ENCODE measurements around the gene C12orf42.

C12orf42 gene

DNA sequence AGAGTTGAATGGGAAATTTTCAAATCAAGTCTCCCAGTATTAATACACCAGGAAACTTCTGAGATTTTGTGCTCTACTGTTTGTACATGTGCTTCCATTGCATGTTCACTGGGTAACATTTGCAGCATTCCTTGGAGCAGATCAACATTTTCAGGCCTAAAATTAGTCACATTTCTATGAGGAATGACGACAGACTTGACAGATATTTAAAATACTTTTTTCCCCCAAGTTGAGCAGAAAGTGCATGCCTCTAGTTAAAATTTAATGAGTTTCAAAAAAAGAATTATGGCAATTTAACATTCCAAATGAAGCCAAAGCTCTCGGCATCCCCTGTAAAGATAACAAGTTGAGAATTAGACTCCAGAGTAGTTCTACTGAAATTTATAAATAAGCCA, 72.3 kb downstream of the C12orf42 start:
- no peak for DNase-seq

DNA sequence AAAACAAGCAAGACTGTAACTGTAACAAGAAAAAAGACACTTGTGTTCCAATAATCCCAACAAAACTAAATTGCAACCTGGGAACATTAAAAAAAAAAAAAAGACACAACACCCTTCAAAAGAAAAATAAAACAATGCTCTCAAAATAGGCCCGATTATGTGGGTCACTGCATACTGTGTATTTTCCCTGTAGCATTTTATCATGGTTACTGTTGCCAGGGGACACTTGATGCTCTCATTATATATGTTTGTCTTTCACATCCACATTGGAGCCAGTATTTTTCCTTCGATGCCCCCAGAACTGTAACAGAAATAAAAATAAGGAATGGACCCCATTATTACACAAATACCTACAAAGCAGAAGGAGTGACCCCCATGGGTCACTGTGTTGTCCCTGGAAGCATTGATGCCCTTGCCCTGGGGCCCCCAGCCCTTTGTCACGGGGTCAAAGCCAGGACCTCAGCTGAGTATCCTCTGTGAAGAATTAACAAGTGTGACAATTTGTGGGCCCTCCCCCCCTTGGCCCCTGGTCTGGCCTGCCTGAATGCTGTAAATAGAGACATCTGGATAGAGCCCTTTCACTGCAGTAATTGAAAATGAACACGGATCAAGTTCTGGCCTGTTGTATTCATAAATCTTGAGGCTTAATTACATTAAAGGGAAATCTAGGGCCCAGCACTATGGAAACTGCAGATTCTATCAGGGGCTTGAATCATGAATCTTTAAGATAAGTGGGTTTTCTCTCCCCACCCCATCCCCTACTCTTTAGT, 72.8 kb downstream of the C12orf42 start:
- no peak for DNase-seq

DNA sequence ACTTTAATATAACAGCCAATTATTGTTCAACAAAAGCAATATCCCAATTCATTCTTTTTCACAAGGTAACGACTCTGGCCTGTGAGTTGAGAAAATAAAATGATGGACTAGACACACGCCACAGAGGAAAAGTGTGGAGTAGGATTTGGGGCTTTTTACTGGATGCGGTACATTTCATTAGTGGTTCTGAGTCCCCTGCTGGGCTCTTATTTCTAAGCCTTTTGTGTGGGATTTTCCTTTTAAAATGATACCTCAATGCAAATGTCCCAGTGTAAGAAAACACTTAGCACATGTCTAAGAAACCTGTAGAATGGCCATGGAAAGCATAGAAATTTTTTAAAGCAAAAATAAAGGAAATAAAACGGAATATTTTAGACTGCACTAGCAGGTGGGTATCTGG, 73.4 kb downstream of the C12orf42 start:
- no peak for DNase-seq

DNA sequence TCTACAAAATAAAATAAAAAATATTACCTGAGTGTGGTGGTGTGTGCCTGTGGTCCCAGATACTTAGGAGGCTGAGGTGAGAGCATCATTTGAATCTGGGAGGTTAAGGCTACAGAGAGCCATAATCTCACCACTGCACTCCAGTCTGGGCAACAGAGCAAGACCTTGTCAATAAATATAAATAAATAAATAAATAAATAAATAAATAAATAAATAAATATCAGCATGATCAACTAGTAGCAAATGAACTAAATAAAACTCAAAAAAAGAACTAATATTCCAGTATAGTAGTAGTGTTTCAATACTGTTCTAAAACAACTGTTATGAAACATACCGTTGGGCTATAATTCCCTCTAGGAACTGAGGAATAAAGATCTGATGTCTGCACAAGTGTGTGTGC, 74.4 kb downstream of the C12orf42 start:
- DNase-seq = no peak

DNA sequence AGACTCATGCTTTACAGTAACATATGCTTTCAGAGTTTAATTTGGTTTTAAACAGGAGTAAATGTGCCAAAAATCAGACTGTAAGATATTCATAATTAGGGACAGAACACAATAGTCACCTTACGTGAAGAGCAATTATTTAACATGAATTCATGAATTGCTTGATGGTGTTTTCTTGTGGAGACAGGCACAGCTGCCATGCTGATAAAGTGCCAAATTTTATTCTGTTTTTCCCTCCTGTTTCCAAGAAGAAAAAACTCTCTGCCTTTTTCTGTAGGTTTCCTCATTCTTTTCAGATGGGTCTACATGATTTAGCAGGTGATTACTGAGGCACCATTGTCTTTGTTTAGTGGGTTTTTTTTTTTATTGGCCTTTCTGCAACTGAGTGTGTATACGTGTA, 80.1 kb downstream of the C12orf42 start:
- DNase-seq = no peak

DNA sequence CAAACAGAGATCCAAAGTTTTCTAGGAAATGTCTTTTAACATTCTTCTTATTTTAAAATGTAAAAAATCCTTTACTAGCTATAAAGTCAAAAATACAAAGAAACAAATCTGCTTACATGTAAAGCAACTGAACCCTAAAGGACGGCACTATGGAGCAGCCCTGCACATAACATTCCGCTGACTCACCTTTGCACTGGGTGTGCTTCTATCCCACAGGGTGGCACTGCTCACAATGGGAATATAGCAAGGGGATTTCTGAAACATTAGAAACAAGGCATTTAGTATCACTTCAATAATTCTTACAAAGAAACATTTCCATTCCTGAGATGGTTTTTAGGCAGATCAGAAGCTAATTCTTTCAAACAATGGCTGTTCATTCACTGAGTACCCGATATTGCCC, 94.3 kb downstream of the C12orf42 start:
- no peak for DNase-seq

DNA sequence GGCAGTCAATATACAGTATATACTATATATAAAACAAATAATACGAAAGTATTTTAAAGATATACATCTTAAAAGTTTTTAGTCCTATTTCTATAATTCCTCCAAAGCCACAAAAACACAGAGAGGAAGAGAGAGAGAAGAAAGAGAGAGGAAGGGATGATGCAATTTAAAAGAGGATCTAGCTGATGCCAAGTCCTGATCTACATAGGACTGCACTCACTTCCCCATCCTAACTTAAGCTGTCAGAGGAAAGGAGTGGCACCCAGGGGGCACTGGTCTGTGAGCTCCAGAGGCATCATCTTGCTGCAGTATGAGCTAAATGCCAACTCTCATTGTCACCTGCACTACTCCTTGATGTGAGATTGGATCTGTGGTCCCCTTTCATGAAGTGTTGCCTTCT, 95.8 kb downstream of the C12orf42 start:
- peak; percentile 13 to 48 (median 43) for DNase-seq

DNA sequence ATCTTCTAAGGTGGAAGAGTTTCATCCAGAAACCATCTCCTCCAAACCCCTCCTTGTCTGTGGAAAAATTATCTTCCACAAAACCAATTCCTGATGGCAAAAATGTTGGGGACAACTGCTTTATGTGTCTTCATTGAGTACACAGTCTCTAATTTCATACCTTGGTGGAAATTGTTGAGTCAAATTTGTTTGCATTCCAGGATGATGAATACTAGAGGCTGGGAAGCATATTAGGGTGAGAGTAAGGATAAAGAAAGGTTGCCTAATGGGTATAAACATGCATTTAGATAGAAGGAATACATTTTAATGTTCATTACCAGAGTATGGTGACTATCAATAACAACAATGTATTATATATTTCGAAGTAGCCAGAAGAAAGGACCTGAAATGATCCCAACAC, 98.2 kb downstream of the C12orf42 start:
- DNase-seq = no peak

DNA sequence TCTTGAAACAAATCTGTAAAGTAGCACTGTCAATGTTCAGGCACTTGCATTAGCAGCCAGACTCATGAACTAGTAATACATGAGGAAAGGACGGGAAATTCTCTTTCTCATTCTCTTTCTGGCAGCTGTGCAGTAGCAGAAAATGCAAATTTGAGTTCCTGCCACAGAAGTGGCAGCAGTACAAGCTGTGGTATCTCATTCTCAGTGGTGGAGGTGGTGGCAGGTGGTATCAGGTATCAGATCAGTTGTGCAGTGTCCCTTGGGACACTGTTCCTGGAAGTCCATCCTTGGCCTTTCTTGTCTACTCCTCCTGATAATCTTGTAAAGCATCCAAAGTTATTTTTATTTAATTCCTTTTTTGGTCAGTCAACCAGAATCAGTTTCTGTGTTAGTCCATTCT, 103.0 kb downstream of the C12orf42 start:
- DNase-seq = no peak

DNA sequence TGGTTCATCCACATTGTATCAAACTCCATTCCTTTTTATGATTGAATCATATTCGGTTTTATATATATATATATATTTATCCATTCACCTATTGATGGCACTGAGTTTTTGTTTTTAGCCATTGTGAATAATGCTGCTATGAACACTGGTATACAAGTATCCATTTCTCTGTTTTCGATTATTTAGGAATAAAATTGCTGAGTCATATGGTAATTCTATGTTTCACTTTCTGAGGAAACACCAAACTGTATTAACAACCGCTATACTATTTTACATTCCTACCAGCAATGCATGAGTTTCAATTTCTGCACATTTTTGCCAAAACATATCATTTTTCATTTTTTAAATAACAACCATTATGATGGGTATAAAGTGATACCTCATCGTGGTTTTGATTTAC, 104.7 kb downstream of the C12orf42 start:
- no peak for DNase-seq

DNA sequence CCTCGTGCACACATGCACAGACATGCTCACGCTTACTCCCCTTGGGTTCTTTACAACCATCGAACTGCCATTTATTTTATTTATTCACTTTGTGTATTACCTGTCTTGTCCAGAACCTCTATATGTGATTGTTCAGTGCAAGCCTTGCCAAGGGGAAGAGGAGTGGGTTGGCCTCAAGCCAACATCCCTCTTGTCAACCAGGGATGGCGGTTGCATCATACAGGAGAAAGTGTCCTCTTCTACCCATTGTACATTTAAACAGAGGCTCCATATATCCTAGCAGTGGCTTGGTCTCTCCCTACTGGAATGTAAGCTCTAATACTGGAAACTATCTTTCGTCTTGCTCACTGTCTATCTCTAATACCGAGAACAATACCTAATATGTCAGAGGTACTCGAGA, 108.4 kb downstream of the C12orf42 start:
- no peak for DNase-seq

DNA sequence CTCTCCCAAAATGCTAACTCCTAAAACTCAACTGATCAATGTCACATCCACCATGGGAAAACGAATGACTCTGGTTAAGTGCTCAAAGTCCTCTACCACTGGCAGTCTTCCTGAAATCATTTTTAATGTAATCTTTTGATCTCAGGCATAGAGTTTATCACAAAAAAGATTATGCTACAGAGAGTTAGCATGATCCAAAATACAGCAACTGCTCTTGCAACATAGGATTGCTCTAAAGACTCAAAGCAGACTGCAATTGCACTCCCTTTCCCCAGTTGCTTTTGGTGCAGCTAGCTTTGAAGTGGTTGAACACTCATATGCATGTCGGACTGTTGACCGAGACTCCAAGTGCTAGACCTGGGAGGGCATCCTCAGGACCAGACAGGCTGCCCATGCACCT, 109.3 kb downstream of the C12orf42 start:
- no peak for DNase-seq

DNA sequence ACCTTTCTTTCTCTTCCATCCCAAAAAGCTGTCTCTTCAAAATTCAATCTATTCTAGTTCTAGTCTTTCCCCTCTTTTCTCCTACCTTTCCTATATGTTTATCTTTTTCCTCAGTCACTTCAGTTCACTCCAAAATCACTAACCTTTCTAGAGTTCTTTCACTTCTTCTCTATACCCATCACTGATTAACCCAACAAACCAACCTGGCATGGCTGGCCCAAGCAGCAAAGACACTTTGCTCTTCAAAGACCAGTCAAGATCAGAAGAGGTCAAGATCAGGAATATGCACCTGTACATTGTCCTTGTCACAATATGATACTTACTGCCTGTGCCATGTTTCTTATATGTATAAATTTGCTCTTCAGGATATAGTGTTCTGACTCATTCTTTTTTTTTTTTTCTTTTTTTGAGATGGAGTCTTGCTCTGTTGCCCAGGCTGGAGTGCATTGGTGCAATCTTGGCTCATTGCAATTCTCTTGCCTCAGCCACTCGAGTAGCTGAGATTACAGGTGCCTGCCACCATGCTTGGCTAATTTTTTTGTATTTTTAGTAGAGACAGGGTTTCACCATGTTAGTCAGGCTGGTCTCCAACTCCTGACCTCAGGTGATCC, 112.9 kb downstream of the C12orf42 start:
- DNase-seq = no peak

DNA sequence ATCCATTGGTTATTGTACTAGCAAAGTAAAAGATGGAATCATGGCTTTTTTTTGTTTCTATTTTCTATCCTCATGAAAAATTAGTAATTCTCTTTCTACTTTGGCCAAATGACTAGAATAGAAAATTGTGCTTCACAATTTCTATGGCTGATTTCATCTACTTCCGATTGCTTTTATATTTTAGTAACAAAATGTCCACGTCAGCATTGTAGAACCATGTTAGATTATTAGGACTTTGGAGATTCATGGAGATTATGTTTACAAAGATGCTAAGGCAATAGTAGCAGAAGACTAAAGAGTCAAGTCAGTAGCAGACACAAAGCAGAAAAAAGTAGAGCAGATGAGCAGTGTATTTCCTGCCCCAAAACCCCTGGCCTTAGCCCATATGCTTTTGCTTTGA, 113.6 kb downstream of the C12orf42 start:
- DNase-seq = no peak

DNA sequence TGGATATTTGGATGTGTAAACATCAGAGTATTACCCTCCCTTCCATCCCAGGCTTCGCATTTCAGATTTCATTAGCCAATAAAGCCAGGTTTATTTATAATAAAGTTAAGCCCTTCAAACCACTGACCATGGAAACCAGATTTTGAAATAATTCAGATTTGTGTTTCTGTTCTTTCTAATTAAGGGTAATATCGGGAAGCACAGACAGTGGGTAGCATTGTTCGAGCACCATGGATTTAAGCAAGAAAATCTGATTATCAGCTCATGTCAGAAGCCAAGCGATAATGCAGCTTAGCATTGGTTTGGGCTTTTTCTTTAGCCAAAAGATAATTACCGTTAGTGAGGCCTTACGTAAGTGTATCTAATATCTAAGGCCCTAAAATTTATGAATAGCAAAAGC, 116.1 kb downstream of the C12orf42 start:
- DNase-seq = no peak

DNA sequence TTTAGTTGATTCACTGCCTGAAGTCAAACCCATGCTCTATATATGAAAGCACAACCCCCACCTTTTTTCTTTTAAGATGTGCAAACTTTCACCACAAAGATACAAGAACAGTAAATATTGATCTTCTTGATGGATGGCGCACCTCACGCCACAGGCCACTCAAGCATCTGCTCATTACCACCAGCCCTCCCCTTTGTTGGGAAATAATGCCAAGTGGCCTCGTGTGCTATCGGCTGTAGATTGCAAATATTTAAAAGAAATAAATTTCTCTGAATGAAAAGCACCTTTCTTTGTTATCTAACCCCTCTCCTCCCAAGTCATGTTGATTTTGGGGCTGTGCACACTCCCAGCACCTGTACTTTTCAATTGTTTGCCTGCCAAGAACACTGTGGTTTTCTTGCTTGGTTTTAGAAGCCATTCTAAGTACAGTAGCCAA, 122.7 kb downstream of the C12orf42 start:
- no peak for DNase-seq

DNA sequence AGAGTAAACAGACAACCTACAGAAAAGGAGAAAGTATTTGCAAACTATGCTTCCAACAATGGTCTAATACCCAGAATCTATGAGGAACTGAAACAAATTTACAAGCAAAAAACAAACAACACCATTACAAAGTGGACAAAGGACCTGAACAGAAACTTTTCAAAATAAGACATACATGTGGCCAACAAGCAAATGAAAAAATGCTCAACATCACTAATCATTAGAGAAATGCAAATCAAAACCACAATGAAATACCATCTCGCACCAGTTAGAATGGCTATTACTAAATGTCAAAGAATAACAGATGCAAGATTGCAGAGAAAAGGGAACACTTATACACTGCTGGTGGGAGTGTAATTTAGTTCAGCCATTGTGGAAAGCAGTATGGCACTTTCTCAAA, 125.8 kb downstream of the C12orf42 start:
- DNase-seq = no peak

DNA sequence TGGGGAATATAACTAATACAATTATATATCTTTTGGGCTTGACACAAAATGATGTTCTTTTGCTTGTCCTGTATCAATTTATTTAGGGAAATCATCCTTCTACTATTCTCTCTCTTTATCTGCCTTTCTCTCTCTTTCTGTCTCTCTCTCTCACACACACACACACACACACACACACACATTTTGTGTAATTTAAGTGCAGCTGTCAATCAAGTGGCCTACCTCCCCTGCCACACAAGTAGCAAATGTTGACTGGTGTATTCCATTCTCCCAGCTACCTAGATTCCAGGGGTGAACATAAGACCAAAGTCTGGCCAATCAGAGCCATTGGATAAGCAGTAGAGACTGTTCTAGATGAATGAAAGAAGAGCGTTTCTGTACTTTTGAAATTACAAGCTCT, 127.6 kb downstream of the C12orf42 start:
- DNase-seq = no peak

DNA sequence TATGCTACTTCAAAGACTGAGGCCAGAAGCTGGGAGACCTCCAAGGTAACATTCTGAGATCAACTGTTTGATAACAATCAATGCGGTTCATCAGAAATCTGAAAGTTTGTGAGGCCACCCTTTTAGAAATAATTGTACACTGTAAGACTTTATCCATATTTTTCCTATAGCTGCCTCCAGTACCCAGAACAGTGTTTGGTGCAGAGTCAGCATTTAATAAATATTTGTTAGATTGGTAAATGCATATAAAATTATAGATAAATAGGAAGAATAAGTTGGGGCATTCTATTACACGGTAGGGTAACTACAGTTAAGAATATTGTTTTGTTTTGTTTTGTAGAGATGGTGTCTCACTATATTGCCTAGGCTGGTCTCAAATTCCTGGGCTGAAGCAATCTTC, 141.4 kb downstream of the C12orf42 start:
- no peak for DNase-seq

DNA sequence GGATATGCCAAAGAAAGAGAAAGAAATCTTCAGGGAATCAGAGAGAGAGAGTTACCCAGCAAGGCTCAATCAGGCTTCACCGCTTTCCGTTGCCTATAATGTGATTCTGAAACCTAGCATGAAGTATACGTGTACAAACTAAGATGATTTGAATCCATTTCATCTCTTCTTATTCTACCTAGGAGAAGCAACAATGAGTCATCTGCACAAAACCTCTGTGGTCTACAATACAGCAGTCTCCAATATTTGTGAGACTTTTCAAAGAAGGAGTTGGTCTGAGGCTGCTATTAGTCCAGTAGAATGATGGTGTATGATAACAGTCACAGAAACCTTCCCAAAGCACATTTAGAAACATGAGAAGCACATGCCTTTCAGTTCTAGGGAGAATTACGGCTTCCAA, 141.9 kb downstream of the C12orf42 start:
- no peak for DNase-seq

DNA sequence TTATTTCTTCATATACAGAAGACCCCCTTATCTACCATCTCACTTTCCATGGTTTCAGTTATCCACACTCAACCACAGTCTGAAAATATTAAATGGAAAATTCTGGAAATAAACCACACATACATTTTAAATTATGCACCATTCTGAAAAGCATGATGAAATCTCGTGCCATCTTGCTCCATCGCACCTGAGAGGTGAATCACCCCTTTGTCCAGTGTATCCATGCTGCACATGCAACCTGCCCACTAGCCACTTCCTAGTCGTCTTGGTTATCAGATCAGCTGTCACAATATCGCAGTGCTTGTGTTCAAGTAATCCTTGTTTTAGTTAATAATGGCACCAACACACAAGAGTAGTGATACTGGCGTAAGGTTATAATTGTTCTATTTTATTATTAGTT, 145.7 kb downstream of the C12orf42 start:
- no peak for DNase-seq

DNA sequence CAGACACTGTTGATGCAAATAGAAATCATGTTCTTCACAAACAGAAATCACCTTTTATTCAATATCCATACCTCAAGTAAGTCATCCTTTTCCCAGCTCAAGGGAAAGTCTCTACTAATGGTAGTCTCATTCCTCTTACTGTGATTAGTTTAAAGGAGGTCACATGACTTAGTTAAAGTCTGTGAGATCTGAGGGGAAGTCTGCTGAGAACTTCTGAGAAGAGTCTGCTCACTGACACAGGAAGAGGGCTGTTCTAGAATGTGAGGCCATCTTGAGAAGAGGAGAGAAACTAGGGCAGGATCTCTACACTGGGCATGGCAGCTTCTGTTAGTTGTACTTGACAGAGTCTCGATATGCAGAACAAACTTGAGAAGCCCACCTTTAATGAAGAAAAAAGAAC, 146.8 kb downstream of the C12orf42 start:
- no peak for DNase-seq

DNA sequence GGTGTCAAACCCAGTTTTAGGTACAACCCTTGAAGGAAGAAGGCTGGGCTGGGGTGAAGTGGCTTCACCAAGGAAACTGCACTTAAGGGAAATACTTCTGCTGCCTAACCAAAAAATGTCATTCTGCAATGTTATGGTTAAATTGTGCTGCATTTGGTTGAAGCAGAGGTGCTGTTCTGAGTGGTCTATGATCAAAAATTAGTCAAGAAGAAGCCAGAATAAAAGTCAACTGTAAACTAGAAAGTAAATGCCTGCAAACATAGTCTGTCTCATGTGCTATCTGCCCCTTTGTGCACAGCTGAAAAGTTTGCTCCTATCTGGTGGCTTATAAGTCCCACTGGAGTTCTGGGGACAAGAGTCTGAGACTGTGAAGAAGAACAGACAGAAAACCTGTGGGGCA, 158.8 kb downstream of the C12orf42 start:
- DNase-seq = no peak

DNA sequence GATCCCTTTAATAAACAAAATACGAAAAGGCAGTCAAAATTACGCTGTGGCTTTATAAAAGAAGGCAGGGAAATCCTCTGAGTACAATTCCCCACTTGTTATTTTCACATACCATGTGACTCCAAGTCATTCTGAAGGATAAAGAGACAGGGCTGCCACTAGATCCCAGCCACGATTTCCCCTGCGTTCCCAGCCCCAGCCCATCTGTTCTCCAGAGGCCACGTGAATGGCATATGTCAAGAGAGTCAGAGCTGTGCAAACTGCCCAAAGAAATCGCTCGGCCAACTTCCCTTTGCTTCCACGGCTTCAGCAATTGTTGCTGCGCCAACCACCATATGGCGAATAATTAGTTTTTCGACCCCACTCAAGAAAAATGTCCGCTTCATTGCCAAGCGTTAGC, 161.3 kb downstream of the C12orf42 start:
- DNase-seq = no peak

DNA sequence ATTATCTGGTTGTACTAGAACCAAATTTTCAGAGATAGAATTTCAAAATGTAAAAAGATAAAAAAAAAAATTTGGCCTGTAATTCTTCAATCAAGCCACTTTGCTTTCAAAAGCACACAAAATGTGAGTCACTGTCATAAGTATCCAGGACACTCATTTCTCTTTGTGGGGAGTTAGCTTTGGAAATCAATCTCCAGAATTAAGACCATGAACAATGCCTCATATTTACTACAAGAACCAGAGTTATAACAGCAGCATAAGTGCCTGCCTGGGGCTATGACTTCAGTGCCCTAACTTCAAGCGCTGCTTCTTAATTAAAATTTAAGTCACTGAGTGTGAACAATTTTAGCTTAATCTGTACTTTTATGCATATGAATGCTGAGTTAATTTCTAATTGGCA, 162.1 kb downstream of the C12orf42 start:
- DNase-seq = no peak

Measured in suppressor macrophage (primary cell).